Thoracic aorta (tissue), 2 donors: ENCODE measurements around the gene POU1F1. TPM values are rescaled to one million over a fixed set of nuclear protein-coding genes. Genes with fewer than 3 reads are reported as not detected.

ENCODE experiments used
- ATAC-seq: fragments of 150-250 bp; one replicate; pipeline ENCODE4 v1.8.0; 2017; ENCODE audit warnings: low read depth; ENCODE audit not compliant: insufficient number of reproducible peaks, low FRiP score
- DNase-seq: peaks from one replicate; pipeline ENCODE4 v3.0.0-alpha.2; 2020; ENCODE audit warnings: low spot score
- H3K27ac ChIP-seq, 2 donors: fragments of 200-600 bp; sonication (generic); 1 replicate in 1 of 2; 2 replicates in 1 of 2; pipeline ENCODE4 v1.5.1; 2016; ENCODE audit warnings: mild to moderate bottlenecking in 2 of 2, moderate library complexity in 2 of 2
- H3K27me3 ChIP-seq: fragments of 200-600 bp; sonication (generic); replicated peaks from 2 replicates; pipeline ENCODE4 v1.6.0; 2016; ENCODE audit warnings: mild to moderate bottlenecking; ENCODE audit not compliant: insufficient read depth
- H3K36me3 ChIP-seq: fragments of 200-600 bp; sonication (generic); one replicate; pipeline ENCODE4 v1.5.1; 2016
- H3K4me1 ChIP-seq, 2 donors: fragments of 200-600 bp; sonication (generic); 1 replicate in 1 of 2; 2 replicates in 1 of 2; pipeline versions ENCODE4 v1.5.1 to v1.6.0; 2016; ENCODE audit warnings: low read depth in 2 of 2, mild to moderate bottlenecking in 1 of 2; ENCODE audit not compliant: control insufficient read depth in 1 of 2
- H3K4me3 ChIP-seq: fragments of 200-600 bp; sonication (generic); 2 replicates; pipeline ENCODE4 v1.5.1; 2016; ENCODE audit warnings: mild to moderate bottlenecking
- H3K9me3 ChIP-seq: fragments of 200-600 bp; sonication (generic); 2 replicates; pipeline ENCODE4 v1.5.1; 2016
- total RNA-seq, 2 donors: library from RNA; depleted of rRNA; stranded (reverse); fragments of >200 nt; gene quantifications; one replicate each; pipeline versions ENCODE4 v1.1.0 to v1.2.3, GENCODE V29; 2016
- TF ChIP-seq, protein P1 (sequence below): fragments of 200-600 bp; sonication (generic); IDR thresholded peaks from one replicate; pipeline ENCODE4 v1.5.1; 2019; ENCODE audit warnings: antibody characterized with exemption

Gene POU1F1, protein sequence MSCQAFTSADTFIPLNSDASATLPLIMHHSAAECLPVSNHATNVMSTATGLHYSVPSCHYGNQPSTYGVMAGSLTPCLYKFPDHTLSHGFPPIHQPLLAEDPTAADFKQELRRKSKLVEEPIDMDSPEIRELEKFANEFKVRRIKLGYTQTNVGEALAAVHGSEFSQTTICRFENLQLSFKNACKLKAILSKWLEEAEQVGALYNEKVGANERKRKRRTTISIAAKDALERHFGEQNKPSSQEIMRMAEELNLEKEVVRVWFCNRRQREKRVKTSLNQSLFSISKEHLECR
- not detected for total RNA-seq

GRCh38 chr3:87276484-87276883, at the start of gene POU1F1:
TSS of gene POU1F1 (minus strand) at chr3:87276584. CDS start at chr3:87276462, 122 bp downstream.
- TF ChIP-seq, protein P1, sequence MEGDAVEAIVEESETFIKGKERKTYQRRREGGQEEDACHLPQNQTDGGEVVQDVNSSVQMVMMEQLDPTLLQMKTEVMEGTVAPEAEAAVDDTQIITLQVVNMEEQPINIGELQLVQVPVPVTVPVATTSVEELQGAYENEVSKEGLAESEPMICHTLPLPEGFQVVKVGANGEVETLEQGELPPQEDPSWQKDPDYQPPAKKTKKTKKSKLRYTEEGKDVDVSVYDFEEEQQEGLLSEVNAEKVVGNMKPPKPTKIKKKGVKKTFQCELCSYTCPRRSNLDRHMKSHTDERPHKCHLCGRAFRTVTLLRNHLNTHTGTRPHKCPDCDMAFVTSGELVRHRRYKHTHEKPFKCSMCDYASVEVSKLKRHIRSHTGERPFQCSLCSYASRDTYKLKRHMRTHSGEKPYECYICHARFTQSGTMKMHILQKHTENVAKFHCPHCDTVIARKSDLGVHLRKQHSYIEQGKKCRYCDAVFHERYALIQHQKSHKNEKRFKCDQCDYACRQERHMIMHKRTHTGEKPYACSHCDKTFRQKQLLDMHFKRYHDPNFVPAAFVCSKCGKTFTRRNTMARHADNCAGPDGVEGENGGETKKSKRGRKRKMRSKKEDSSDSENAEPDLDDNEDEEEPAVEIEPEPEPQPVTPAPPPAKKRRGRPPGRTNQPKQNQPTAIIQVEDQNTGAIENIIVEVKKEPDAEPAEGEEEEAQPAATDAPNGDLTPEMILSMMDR, result no peak
- no peak for DNase-seq
- ATAC-seq, result no peak
- no peaks in the 10 kb centered on the region for H3K27me3 ChIP-seq
- no peaks in the 10 kb centered on the region for H3K4me1 ChIP-seq
- H3K27ac ChIP-seq, result no peak within 1 kb of the TSS
- no peaks in the 10 kb centered on the region for H3K9me3 ChIP-seq
- H3K36me3 ChIP-seq, result no peaks in the 10 kb centered on the region
- no peak within 1 kb of the TSS for H3K4me3 ChIP-seq

GRCh38 chr3:87324609-87325008, 48.2 kb upstream of the POU1F1 start:
- Histone ChIP-seq H3K27me3 (no peaks in the 10 kb centered on the region), H3K36me3 (no peaks in the 10 kb centered on the region), H3K4me3 (no peak overlapping the region), H3K27ac (no peak overlapping the region), H3K9me3 (no peaks in the 10 kb centered on the region), H3K4me1 (no peaks in the 10 kb centered on the region)
- TF ChIP-seq, protein P1, result no peak
- DNase-seq, result no peak
- no peak for ATAC-seq

DNA sequence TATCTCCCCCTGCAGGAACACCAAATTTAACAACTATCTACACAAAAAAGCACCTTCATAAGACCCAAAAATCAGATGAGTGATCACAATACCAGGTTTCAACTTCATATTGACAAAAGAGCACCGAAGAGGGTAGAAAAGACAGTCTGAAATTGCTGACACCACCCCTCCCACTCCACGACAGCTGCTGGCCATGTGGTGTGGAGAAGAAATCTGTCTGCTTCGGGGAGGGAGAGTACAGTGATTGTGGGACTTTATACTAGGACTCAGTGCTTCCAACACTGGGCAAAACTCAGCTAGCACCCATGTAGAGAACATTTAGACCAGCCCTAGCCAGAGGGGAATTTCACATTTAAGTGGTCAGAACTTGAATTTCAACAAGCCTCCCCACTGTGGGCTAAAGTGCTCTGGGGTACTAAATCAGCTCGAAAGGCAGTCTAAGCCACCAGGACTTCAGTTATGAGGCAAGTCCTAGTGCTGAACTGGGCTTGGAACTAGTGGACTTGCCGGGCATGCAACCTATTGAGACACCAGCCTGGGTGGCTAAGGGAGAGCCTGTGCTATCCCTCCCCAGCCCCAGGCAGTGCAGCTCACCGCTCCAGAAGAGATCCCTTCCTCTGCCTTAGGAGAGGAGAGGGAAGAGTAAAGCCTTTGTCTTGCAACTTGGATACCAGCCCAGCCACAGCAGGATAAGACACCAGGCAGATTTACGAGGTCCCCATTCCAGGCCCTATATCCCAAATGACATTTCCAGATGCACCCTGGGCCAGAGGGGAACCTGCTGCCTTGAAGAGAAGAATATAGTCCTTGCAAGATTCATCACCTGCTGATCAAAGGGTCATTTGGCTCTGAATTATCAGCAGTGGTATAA, 44.6 kb upstream of the POU1F1 start:
- H3K9me3 ChIP-seq, result no peaks in the 10 kb centered on the region
- TF ChIP-seq, protein P1, result no peak
- no peak for ATAC-seq

DNA sequence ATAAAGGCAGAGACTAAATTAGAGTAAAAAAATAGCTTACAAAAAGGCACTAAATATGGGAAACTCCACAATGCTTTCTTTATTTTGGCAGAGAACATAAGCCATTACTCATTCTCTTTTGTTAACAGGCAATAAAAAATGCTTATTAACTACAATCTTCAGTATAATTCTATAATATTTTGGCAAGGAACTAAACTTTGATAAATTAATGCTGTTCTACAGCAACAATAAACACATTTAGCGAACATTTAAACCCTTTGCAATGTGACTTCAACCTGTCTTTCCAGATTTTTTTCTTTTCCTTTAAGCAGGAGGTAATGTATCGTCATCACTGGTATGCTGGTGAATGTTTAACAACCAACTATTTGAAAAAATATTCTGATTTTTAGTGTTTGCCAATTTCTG, 42.2 kb upstream of the POU1F1 start:
- Histone ChIP-seq H3K27me3 (no peaks in the 10 kb centered on the region), H3K27ac (no peak overlapping the region), H3K36me3 (no peaks in the 10 kb centered on the region), H3K4me3 (no peak overlapping the region), H3K9me3 (no peaks in the 10 kb centered on the region), H3K4me1 (peaks cover 7 to 13% of the 10 kb centered on the region in 2 donors)
- ATAC-seq (no peak), DNase-seq (no peak)
- TF ChIP-seq, protein P1, result no peak

More for the DNA sequence above, 44.6 kb upstream of the POU1F1 start:
- no peak for DNase-seq
- Histone ChIP-seq H3K27me3 (no peaks in the 10 kb centered on the region), H3K36me3 (no peaks in the 10 kb centered on the region), H3K4me3 (no peak overlapping the region), H3K4me1 (peaks cover 7 to 13% of the 10 kb centered on the region in 2 donors), H3K27ac (no peak overlapping the region)

DNA sequence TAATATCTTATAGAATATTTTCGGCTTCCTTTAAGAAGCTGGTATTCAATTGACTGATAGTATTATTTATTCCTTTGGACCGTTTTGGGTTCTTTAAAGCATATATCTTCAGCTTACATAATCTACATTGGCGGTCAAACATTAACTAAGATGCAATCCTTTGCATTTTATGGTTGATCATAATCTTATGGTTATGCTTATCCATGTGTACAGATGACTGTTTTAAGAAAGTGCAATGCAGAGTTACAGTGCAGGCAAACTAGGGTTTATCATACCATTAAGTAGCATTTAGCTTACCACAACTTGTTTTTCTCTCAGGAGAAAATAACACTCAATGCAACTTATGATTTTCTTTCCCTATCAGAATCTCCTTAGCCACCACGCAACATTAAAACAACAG, 41.4 kb upstream of the POU1F1 start:
- no peak overlapping the region for H3K27ac ChIP-seq
- H3K36me3 ChIP-seq, result no peaks in the 10 kb centered on the region
- peaks cover 7 to 13% of the 10 kb centered on the region in 2 donors for H3K4me1 ChIP-seq
- H3K9me3 ChIP-seq, result no peaks in the 10 kb centered on the region
- ATAC-seq, result no peak
- no peak for DNase-seq
- H3K4me3 ChIP-seq, result no peak overlapping the region
- no peaks in the 10 kb centered on the region for H3K27me3 ChIP-seq
- TF ChIP-seq, protein P1, result no peak
